Glutamatergic neuron (in vitro differentiated cells): ENCODE measurements around the gene OR4A15. TPM values are rescaled to one million over a fixed set of nuclear protein-coding genes. Genes with fewer than 3 reads are reported as not detected.

Experiments used
- DNase-seq: peaks from one replicate; pipeline ENCODE4 v3.0.0; 2022
- H3K27ac Mint-ChIP-seq: one replicate; pipeline ENCODE4 v1.8.0; 2020; ENCODE audit warnings: mild to moderate bottlenecking, mixed read lengths, inconsistent platforms; ENCODE audit not compliant: unreplicated experiment
- H3K27me3 Mint-ChIP-seq: one replicate; pipeline ENCODE4 v1.8.0; 2020; ENCODE audit warnings: mild to moderate bottlenecking, moderate library complexity, mixed read lengths, inconsistent platforms; ENCODE audit not compliant: unreplicated experiment
- H3K36me3 Mint-ChIP-seq: one replicate; pipeline ENCODE4 v1.8.0; 2020; ENCODE audit warnings: mild to moderate bottlenecking, mixed read lengths, inconsistent platforms; ENCODE audit not compliant: unreplicated experiment
- H3K4me1 Mint-ChIP-seq: one replicate; pipeline ENCODE4 v1.8.0; 2020; ENCODE audit warnings: mild to moderate bottlenecking, low read depth, mixed read lengths, inconsistent platforms; ENCODE audit not compliant: unreplicated experiment
- H3K4me3 Mint-ChIP-seq: one replicate; pipeline ENCODE4 v1.8.0; 2020; ENCODE audit warnings: mild to moderate bottlenecking, mixed read lengths, inconsistent platforms; ENCODE audit not compliant: unreplicated experiment
- H3K9me3 Mint-ChIP-seq: one replicate; pipeline ENCODE4 v1.8.0; 2020; ENCODE audit warnings: mild to moderate bottlenecking, moderate library complexity, mixed read lengths, inconsistent platforms; ENCODE audit not compliant: unreplicated experiment
- CTCF ChIP-seq: fragments of 200-600 bp; sonication (generic); IDR thresholded peaks from one replicate; pipeline ENCODE4 v1.5.0; 2021; ENCODE audit not compliant: partially characterized antibody, unreplicated experiment
- total RNA-seq: library from RNA; stranded (reverse); fragmentation: NEBNext Ultra II Directional; extraction: Animal tissue kit (Norgen Biotek cat#: 25700); gene quantifications from one replicate; pipeline ENCODE4 v1.2.1, GENCODE V29; 2021; ENCODE audit not compliant: unreplicated experiment

Gene OR4A15
- total RNA-seq, 1 donor from 2014 or later: not detected

- no peaks in the 10 kb centered on the region for H3K4me1 Mint-ChIP-seq
- H3K27me3 Mint-ChIP-seq: no peaks in the 10 kb centered on the region
- H3K4me3 Mint-ChIP-seq: no peak overlapping the region
- H3K27ac Mint-ChIP-seq: no peak overlapping the region
- no peak for TF ChIP-seq CTCF
- H3K36me3 Mint-ChIP-seq: no peaks in the 10 kb centered on the region
- H3K9me3 Mint-ChIP-seq: peaks cover 8% of the 10 kb centered on the region
- no peak for DNase-seq
Measured at GRCh38 chr11:55357560-55358184, 10.1 kb upstream of the OR4A15 start.

DNA sequence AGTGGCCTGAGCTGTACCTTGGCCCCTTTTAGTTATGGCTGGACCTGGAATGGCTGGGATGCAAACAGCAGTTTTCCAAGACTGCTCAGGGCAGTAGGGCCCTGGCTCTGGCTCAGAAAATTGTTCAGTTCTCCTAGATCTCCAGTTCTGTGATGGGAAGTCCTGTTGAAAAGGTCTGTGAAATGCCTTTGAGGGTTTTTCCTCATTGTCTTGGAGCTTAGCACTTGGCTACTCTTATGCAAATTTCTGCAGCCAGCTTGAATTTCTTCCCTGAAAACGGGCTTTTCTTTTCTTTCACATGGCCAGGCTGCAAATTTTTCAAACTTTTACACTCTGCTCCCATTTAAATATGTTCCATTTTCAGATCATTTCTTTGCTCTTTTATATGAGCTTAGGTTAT lies 33.2 kb downstream of the OR4A15 start:
- Mint-ChIP-seq H3K27ac (no peak overlapping the region), H3K27me3 (no peaks in the 10 kb centered on the region), H3K36me3 (no peaks in the 10 kb centered on the region), H3K4me1 (no peaks in the 10 kb centered on the region), H3K9me3 (peaks cover 8% of the 10 kb centered on the region), H3K4me3 (no peak overlapping the region)
- TF ChIP-seq CTCF: no peak
- DNase-seq: no peak

Other genes starting within 250 kb of the OR4A15 start
- not detected for gene TRIM48, start 105.8 kb upstream of the OR4A15 start, total RNA-seq
- not detected for gene OR4A16, start 24.8 kb upstream of the OR4A15 start, total RNA-seq
- gene OR4C15, start 186.5 kb downstream of the OR4A15 start, total RNA-seq: not detected
- not detected for gene OR4C16, start 204.2 kb downstream of the OR4A15 start, total RNA-seq
- not detected for gene OR4C11, start 239.7 kb downstream of the OR4A15 start, total RNA-seq